ENCODE results near the gene GPR42.
"Not testable (repeated sequence)": the region's sequence is repeated elsewhere in the genome, so short reads cannot be mapped to it uniquely, and the experiment has no call there.

GPR42 gene

GRCh38 chr19:35397064-35397463, 26.2 kb downstream of the GPR42 start:
- no peak for DNase-seq

DNA sequence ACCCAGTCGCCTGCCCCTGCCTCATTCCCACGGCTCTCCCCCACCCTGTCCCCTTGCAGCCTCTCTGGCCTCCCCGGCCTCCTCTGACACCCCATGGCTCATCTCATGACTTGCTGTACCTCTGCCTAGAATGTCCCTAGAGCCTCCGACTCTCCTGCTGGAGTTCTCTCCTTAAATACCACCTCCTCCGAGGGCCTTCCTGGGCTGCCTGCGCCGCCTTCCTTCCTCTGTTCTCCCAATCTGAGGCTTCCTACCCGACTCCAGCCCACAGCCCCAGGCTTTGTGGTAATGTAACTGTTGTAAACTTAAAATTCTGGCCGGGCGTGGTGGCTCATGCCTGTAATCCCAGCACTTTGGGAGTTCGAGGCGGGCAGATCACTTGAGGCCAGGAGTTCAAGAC, 27.7 kb downstream of the GPR42 start:
- no peak for DNase-seq

DNA sequence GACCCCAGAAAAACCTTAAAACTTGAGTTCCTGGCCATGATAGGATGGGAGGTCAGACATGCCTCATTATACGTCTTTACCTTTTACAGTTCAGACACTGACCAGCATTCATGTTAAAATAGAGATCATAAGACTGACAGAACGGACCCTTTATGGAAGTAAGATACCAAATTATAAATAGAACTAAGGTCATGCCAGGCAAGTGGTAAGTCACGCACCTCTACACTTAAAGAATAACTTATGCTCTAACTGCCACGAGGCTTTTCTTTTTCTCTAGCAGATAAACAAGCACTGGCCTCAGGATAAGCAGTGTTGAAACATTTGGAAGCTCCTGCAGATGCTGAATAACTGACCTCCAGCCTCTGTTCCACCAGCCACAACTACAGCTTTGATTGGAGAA, 28.4 kb downstream of the GPR42 start:
- no peak for DNase-seq

DNA sequence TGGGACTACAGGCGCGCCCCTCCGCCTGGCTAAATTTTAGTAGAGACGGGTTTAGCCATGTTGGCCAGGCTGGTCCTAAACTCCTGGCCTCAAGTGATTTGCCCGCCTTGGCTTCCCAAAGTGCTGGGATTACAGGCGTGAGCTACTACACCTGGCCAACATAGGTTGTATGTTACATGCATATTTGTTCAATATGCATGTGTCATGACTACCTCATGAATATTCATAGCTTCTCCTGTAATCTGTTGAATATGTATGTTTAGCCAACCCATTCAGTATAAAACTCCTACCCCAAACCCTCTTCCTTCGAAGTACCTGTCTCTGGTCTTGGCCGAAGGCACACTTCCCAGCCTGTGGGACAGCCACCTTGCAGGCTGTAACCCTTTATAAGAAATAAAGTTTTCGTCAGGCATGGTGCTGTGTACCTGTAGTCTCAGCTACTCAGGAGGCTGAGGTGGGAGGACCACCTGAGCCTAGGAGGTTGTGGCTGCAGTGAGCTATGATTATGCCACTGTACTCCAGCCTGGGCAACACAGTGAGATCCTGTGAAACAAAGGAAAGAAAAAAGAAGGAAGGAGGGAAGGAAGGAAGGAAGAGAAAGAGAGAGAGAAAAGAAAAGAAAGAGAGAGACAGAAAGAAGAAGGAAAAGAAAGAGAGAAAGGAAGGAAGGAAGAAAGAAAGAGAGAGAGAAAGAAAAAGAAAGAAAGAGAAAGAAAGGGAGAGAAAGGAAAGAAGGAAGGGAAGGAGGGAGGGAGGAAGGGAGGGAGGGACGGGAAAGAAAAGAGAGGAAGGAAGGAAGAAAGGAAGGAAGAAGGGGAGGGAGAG, 29.3 kb downstream of the GPR42 start:
- DNase-seq: no peak

DNA sequence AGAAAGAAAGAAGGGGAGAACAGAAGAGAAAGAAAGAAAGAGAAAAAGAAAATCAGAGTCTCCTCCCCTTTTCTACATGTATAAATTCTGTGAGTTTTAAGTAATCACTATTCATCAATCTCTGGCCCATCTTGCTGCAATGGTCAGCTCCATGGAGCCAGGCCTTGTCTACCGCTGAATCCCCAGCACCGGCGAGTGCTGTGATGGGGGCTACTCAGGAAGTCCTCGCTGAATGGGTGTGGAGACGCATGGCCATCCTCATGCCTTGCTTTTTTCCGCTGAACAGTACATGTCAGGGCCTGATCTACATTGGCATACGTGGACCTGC, 29.9 kb downstream of the GPR42 start:
- no peak for DNase-seq

DNA sequence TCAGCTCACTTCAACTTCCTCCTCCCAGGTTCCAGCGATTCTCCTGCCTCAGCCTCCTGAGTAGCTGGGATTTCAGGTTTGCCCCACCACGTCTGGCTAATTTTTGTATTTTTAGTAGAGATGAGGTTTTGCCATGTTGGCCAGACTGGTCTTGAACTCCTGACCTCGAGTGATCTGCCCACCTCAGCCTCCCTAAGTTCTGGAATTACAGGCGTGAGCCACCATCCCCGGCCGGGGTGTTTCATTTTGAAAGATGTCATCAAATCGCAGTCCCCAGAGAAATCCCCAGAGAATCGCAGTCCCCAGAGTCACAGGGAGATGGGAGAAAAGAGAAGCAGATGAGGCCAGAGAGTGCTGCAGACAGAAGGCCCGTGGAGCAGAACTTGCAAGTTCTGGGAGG, 30.5 kb downstream of the GPR42 start:
- not testable (repeated sequence) for DNase-seq

- DNase-seq: no peak
Observed at GRCh38 chr19:35403116-35403760, 32.4 kb downstream of the GPR42 start.

GRCh38 chr19:35404879-35405622, 34.2 kb downstream of the GPR42 start:
- DNase-seq: no peak

- no peak for DNase-seq
Observed at GRCh38 chr19:35407619-35408018, 36.8 kb downstream of the GPR42 start.

DNA sequence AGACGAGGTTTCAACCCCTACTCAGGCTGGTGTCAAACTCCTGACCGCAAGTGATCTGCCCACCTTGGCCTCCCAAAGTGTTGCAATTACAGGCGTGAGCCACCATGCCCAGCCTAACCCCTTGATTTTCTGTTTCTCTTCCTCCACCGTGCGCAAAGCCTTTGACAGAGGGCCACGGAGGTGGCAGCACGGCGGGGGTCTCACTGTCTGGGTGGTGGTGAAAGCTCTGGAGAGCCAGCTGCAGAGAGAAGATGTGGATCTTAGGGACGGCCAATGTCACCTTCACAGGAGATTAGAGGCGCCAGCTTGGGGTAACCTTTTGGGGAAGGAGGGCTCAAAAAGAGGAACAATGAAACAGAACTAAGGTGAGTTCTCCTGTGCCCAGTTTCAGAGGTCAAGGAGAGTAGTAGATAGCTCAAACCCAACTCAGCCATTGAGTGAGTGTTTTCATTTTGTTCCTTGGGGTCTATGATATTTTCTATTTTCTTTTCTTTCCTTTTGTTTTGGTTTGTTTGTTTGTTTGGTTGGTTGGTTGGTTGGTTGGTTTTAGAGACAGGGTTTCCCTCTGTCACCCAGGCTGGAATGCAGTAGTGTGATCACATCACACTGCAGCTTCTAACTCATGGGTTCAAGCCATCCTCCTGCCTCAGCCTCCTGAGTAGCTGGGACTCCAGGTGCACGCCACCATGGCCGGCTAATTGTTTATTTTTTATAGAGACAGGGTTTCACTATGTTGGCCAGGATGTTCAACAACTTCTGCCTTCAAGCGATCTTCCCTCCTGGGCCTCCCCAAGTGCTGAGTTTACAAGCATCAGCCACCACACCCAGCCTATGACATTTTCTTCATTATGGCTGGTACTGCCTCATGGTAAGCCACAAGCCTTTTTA, 37.7 kb downstream of the GPR42 start:
- DNase-seq: no peak

DNA sequence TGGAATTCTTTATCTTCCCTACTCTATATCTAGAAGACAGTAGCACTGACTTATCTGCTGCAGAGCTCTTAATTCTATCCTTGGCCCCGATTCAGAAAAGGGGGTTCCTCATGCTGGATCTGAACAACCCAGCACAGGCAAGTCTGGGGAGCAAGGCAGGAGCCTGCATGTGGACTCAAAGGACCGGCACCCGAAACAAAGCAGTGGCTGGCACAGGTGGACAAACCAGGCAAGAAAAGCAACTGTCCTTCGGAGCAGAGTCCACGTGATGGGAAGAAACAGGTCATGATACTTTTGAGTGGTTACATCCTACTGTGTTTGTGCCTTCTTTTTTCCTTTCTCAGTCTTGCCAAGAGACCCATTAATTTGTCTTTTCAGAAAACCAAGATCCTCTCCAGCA, 38.3 kb downstream of the GPR42 start:
- no peak for DNase-seq

GRCh38 chr19:35410487-35410886, 39.6 kb downstream of the GPR42 start:
- no peak for DNase-seq

DNA sequence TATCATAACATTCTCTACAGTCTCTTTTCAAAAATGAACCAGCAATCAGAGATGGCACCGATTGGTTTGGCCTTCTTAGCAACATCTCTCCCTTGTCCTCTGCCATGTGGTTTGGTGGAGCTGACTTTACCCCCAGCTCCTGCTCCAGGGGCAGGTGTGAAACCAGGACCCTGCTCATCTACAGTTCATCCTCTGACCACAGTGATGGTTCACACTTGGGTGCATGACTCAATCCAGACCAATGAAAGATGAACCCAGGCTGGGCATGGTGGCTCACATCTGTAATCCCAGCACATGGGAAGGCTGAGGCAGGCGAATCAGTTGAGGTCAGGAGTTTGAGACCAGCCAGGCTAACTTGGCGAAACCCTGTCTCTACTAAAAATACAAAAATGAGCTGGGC, 43.6 kb downstream of the GPR42 start:
- no peak for DNase-seq

- DNase-seq: no peak
Observed at GRCh38 chr19:35416331-35416730, 45.5 kb downstream of the GPR42 start.

- DNase-seq: no peak
Observed at GRCh38 chr19:35417278-35417677, 46.4 kb downstream of the GPR42 start.

GRCh38 chr19:35417713-35418534, 47.1 kb downstream of the GPR42 start:
- DNase-seq: no peak

- DNase-seq: no peak
Observed at GRCh38 chr19:35419046-35419445, 48.2 kb downstream of the GPR42 start.

DNA sequence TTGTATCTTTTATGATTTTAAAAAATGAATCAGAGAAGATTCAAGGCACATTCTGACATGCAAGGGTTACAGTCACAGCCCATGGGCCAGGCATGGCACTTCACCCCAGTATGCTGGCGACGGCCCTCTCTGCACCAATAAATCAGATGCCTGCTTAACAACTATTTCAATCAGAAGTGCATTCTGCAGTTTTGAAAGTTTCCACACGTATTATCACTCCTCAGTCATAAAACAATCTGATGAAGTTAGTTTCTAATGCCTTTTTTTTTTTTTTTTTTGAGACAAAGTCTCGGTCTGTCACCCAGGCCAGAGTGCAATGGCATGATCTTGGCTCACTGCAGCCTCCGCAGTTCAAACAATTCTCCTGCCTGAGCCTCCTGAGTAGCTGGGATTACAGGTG, 48.9 kb downstream of the GPR42 start:
- DNase-seq: no peak

- DNase-seq: no peak
Observed at GRCh38 chr19:35421362-35421761, 50.5 kb downstream of the GPR42 start.
